GM18511 (cell line): ENCODE data around the gene ZMYND8.
"Not testable (repeated sequence)": the region's sequence is repeated elsewhere in the genome, so short reads cannot be mapped to it uniquely, and the experiment has no call there.

Experiments used
- ATAC-seq: cut with Tn5 transposase; IDR thresholded peaks from one replicate; pipeline ENCODE4 v1.9.1; 2021; ENCODE audit warnings: mild to moderate bottlenecking, moderate library complexity; ENCODE audit not compliant: unreplicated experiment

Gene ZMYND8

GRCh38 chr20:47188540-47188939 is 168.0 kb downstream of the ZMYND8 start:
- ATAC-seq = no peak

DNA sequence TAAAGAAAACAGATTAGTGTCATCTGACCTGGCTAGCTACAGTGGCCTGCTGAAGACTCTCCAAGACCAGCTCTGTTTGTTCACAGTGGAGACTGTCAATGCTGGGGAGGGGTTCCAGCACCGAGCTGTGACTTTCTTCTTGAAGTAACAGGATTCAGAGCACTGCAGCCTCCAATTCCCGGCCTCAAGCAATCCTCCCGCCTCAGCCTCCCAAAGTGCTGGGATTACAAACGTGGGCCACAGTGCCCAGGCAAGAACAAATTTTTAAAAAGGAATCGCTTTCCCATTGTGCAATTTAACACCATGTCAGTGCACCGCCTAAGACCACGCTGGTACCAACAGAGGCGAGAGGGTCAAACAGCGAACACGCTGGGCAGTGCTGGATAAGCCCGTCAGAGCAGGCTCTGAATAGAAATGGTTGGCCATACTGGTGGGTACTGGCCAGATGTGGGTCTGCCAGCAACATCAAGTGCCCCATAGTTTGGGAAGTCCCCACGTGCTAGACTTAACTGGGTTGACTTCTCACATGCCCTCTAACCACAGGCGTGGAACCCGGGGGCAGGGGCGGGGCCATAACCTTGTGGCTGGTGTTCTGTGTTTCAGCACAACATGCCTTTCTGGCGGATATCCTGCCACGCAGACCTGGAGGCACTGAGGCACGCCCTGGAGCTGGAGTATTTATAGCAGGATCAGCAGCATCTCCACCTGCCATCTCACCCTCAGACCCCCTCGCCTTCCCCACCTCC is 168.9 kb downstream of the ZMYND8 start:
- no peak for ATAC-seq

DNA sequence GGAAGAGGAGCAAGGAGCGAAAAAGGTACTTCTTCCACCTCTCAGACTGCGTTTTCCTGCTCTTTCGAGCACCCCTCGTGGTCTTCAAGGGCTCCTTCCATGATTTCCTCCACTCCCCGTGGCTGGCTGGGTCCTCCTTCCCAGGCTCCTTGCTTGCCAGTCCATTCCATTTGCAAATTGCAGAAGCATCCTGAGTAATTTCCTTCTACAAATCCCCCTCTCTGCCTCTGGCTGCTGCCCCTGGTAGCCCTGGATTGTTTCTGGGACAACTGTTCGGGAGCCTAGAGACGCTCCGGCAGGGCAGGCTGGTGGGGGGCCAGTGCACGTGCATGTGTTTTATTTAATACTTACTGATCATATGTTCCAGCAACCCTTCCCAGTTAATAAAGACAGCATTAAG is 173.1 kb downstream of the ZMYND8 start:
- ATAC-seq = no peak

DNA sequence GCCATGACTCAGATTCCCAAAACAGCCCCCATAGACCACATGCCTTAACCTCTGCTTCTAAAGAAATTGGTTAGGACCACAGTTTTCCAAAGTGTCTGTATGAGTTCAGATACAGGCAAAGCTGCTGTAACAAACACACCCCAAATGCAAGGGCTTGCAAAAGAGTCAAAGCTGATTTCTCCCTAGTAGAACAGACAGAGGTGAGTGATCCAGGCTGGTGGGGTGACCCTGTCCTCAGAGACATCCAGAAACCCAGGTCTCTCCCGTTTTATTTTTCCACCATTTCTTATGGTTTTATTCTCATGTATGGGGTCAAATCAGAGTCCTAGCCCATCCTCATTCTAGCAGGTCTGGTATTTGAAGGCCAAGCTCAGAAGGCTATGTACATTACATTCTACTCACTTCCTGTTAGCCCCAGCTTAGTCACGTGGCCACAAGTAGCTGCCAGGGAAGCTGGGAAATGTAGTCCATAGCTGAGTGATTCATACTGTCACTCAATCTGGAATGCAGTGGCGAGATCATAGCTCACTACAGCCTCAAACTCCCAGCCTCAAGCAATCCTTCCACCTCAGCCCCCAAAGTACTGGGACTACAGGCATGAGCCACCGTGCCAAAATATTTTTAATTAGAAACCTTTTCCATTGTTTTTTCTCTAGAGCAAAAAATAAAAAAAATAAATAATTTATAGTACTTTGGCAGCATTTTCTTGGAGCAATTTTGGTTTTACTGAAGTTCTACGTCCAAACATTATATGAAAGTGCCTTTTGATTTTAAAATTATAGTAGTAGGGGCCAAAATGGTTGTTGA is 175.2 kb downstream of the ZMYND8 start:
- no peak for ATAC-seq

GRCh38 chr20:47179267-47179666 is 177.2 kb downstream of the ZMYND8 start:
- ATAC-seq = no peak

- ATAC-seq = no peak
These were observed 177.6 kb downstream of the ZMYND8 start for GRCh38 chr20:47178851-47179250.

- no peak for ATAC-seq
These were observed 178.2 kb downstream of the ZMYND8 start for GRCh38 chr20:47178277-47178676.

DNA sequence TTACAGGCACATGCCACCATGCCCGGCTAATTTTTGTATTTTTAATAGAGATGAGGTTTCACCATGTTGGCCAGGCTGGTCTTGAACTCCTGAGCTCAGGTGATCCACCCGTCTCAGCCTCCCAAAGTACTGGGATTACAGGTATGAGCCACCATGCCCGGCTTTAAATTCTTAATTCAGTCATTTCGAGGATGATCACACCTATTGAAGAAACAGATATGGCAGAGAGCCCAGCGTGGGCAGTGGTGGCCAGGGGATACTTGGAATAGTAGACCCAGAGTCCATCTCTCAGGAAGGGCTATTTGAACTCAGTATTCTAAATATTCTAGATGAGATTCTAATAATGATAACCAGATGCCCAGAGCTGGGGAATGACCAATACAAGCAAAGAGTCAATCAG is 180.3 kb downstream of the ZMYND8 start:
- not testable (repeated sequence) for ATAC-seq

- no peak for ATAC-seq
These were observed 181.0 kb downstream of the ZMYND8 start for GRCh38 chr20:47175493-47175892.

DNA sequence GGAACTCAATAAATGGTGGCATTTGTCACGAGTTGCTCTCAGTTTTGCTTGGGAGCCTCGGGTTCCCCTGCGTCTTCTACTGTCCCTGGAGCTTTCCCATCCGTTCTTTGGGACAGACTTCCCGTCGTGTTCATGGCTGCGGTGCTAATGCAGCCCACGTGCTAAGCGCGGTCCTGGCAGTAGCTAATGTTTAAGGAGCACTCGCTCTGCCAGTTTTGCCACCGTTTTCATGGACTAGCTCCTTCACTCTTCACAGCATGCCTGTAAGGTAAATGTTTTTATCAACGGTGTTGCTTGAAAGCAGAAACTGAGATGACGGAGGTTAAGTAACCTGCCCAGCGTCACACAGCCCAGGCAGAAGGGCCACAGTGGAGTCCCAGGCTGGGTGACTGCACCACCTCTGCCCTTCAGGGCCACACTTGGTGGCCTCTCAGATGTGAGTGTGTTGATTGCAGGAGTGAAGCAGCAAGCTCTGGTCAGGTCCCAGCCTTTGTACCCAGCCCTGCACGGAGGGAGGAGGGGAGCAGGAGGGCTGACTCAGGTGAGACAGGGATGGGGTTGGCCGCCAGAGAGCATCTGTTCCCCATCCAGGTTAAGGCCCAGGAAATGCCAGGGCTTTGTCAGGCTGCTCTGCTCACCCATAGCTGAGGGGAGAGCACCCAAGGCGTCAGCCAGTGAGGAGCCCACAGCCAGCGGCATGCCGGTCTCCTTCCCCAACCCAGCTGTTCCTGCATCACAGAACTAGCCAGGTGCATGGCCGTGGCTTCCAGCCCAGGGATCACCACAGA is 181.8 kb downstream of the ZMYND8 start:
- ATAC-seq = no peak

- no peak for ATAC-seq
These were observed 182.8 kb downstream of the ZMYND8 start for GRCh38 chr20:47173596-47174216.

- ATAC-seq = no peak
These were observed 183.9 kb downstream of the ZMYND8 start for GRCh38 chr20:47172579-47172978.

DNA sequence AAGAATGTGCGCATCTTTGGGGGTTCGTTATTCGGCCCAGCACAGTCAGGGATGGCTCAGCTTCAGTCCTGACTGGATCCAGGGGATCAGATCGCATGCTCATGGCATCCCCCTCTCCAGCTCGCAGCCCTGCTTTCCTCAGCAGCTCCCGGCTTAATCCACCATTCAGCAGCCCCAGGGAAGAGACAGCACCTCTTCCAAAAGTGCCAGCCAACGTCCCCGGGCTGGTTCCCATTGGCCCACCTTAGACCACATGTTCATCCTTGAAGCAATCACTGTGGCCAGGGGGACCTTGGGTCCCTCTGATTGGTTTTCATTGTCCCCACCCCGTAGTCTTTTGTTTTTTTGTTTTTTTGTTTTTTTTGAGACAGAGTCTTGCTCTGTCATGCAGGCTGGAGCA is 188.7 kb downstream of the ZMYND8 start:
- ATAC-seq = no peak

- no peak for ATAC-seq
These were observed 191.1 kb downstream of the ZMYND8 start for GRCh38 chr20:47165376-47165865.

DNA sequence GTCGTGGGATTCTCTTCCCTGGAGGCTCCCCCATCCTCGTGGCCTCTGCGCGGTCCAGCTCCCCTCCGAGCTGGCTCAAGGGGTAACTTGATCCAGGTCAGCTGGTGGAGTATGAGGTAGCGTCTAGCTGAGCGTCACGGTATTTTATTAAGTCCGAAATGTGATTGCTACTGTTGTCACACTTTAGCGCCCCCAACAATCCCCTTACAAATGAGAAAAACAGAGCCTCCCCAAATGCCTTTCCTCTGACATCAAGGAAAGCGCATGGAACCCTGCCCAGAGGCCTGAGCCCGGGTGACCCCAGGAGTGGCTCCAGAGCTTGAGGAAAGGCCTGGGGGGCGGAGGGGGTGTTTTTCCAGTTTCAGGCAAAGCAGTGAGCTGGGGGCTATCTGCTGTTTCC is 192.4 kb downstream of the ZMYND8 start:
- no peak for ATAC-seq

DNA sequence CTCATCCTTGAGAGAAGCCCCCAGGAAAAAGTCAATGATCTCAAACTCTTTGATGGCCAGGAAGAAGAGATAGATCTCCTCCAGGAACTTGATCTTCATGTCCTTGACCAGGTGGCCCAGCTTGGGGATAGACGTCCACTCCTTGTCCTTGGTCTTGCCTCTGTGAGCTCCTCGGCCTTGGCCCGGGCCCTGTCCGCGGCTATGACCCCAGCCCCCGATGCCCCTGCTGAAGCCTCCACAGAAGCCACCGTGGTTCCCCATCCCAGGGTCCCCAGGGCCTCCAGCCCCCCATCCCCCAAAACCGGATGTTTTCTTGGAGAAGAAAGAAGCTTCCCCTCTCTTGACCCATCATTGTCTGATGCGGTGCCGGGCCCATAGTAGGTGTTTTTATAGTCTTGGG is 195.1 kb downstream of the ZMYND8 start:
- ATAC-seq = no peak

DNA sequence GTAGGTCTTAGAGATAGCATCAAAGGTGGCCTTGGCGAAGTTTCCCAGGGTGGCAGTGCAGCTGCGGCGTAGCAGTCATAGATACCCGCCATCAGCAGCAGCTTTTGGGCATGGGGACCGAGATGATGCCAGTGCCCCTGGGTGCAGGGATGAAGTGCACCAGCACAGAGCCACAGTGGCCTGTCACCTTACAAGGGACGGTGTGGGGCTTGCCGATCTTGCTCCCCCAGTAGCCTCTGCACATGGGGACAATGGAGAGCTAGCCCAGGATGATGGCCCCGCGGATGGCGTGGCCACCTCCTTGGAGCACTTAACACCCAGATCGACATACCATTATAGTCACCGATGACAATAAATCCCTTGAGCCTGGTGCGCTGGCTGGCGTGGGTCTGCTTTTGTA is 195.5 kb downstream of the ZMYND8 start:
- no peak for ATAC-seq

GRCh38 chr20:47160240-47160639 is 196.3 kb downstream of the ZMYND8 start:
- no peak for ATAC-seq
